Measurements from ENCODE around the gene KCNH6.

The KCNH6 gene

DNA sequence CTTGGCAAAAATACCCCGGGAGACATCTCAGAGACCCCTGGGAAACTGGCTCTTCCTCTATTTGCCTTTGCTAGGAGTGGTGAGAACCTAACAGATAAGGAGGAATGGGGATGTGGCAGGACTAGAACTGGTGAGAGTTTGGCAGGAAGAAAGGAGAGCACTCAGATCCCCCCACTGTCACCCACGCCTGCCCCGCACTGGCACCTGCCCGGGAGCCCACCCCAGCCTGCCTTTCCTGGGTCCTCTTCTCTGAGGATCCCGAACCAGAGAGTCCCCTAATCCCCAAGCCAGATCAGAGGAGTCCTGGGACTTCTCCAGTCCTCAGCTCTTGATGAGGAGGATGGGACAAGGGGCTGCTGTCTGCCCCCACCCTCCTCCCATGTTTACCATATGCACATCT, 3.7 kb downstream of the KCNH6 start:
- TF ChIP-seq, protein P1, sequence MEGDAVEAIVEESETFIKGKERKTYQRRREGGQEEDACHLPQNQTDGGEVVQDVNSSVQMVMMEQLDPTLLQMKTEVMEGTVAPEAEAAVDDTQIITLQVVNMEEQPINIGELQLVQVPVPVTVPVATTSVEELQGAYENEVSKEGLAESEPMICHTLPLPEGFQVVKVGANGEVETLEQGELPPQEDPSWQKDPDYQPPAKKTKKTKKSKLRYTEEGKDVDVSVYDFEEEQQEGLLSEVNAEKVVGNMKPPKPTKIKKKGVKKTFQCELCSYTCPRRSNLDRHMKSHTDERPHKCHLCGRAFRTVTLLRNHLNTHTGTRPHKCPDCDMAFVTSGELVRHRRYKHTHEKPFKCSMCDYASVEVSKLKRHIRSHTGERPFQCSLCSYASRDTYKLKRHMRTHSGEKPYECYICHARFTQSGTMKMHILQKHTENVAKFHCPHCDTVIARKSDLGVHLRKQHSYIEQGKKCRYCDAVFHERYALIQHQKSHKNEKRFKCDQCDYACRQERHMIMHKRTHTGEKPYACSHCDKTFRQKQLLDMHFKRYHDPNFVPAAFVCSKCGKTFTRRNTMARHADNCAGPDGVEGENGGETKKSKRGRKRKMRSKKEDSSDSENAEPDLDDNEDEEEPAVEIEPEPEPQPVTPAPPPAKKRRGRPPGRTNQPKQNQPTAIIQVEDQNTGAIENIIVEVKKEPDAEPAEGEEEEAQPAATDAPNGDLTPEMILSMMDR (IDR thresholded peaks at IDR 0.05): no peak

DNA sequence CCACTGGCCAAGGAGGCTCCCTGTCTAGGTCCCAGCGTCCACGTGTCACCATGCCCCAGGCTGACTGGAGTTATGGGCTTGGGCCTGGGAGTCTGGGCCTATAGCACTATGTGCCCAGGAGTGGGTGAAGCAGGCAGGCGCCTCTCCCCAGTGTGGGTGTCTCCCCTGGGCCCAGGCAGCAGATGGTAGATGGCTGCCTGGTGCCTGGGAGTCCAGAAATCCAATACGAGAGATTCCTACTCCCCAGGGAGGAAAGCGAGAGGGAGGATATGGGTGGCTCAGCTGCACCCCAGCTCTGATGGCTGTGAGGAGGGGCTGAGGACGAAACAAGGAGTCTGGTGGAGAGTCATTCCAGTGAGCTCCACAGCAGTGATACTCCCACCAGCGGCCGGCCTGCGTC, 5.0 kb downstream of the KCNH6 start:
- TF ChIP-seq, protein P1 (IDR thresholded peaks at IDR 0.05): no peak

DNA sequence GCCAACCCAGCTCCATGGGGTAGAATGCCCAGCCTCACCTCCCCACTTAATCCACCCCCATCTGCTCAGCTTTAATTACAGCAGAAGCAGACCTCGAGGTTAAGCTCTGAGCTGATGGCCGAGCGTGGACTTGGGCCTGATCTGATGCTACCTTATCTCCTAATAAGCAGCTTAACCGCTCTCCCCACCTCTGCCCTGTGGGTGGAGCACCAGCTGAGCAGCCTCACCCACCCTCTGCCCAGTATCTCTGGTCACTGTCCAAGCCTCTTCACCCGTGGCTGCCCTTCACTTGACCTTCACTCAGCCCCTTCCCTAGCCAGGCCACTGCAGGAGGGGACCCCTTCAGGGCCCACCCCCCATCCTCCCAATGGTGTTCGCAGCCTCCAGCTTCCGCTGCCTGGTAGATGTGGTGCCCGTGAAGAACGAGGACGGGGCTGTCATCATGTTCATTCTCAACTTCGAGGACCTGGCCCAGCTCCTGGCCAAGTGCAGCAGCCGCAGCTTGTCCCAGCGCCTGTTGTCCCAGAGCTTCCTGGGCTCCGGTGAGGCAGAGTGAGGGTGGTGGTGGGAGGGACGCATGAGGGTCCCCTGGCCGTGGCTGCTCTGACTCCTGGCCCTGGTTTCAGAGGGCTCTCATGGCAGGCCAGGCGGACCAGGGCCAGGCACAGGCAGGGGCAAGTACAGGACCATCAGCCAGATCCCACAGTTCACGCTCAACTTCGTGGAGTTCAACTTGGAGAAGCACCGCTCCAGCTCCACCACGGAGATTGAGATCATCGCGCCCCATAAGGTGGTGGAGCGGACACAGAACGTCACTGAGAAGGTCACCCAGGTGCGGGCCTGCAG, 6.8 kb downstream of the KCNH6 start:
- TF ChIP-seq, protein P1 (IDR thresholded peaks at IDR 0.05): no peak

DNA sequence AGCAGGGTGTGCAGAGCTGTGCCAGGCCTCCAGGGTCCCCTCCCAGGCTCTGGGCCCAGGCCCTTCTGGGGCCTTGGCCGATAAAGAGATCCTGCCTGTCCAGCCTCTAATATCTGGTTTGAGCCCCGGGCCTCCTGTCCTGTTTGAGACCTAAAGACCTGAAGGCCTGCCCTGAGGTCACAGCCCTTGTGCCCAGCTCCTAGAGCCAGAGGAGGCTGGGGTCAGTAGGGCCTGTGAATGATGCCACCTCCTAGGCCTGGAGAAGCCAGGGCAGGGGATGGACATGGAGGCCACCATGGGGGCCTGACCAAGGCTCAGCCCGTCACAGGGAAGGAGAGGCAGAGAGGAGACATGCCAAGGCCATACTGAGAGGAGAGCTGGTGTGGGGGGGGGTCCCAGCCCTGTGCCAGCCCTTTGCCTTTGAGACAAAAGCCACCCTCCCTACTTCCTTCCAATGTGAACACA, 7.4 kb downstream of the KCNH6 start:
- TF ChIP-seq, protein P1 (IDR thresholded peaks at IDR 0.05): no peak

DNA sequence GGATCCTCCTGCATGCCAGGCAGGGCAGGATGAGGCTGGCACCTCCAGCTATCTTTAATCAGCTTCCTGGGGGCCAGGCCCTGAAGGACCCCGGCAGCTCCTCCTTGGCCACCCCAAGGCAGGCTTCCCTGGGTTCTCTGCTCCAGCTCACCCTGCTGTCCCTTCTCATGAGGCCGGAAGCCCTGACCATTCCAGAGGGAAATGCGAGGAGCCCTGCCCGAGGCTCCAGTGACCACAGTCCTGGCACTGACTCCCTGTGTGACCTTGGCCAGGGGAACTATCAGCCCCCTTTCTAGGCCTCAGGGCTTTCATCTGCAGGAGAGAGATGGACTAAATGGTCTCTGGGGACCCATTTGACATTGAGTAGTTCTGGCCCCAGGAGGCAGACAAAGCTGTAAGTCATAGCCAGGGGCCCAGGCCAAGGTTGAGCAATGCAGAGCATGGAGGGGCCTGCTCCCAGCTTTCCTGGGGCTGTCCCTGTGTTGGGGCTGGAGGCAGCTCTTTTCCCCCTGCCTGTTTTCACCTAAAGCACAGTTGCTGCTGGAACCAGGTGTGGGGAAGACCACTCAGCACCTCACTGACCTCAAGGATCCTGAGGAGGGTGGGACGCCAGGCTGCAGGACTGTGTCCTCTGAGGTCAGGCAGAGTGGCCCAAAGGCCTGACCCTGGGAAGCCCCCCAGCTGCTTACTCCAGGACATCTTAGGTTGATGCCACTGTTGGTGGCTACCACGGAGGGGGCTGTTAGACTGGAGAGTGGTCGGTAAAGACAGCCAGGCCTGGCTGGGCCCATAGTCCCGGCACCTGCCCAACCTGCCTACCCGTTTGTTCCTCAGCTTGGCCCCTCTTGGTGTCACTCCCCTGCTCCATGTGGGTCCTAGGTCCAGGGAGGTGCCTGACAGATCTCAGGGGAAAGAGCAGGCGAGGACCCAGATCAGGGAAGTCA, 8.1 kb downstream of the KCNH6 start:
- TF ChIP-seq, protein P1 (IDR thresholded peaks at IDR 0.05): no peak

DNA sequence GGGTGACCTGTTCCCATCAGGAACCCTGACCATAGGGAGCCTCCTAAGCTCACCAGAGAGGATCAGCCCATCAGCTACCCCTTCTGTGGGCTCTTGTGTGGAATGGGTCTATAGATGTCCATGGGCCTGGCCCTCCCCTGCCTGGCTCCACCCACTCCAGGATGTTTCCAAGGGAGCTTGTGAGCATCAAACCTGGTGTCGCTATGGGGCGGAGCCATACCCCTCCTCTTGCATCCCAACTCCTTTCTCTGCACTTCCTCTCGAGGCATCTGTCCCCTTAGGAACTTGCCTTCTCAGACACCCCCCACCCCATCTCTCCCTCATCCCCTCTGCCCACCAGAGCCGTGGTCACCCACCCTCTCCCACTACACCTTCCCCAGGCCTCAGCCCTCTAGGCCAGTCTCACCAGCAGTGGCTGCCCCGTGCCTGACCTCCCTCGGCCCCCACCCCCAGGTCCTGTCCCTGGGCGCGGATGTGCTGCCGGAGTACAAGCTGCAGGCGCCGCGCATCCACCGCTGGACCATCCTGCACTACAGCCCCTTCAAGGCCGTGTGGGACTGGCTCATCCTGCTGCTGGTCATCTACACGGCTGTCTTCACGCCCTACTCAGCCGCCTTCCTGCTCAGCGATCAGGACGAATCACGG, 10.4 kb downstream of the KCNH6 start:
- TF ChIP-seq, protein P1 (IDR thresholded peaks at IDR 0.05): no peak

DNA sequence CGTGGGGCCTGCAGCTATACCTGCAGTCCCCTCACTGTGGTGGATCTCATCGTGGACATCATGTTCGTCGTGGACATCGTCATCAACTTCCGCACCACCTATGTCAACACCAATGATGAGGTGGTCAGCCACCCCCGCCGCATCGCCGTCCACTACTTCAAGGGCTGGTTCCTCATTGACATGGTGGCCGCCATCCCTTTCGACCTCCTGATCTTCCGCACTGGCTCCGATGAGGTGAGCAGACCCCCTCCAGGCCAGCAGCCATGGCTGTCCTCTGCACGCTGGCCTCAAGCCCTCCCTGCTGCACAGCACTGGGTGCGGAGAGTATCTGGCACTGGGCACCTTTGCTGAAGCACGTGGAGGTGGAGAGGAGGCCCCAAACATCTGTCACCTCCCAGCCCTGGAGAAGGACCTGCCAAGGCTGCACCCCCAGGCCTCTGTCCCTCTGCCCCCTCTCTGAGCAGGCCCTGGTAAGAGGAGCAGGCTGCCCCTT, 11.0 kb downstream of the KCNH6 start:
- TF ChIP-seq, protein P1 (IDR thresholded peaks at IDR 0.05): no peak

All from LNCAP (cell line).